Neural cell (in vitro differentiated cells): ENCODE results near the gene WDFY3. TPM values are rescaled to one million over a fixed set of nuclear protein-coding genes. Genes with fewer than 3 reads are reported as not detected.

ENCODE experiments used
- H2AFZ ChIP-seq: fragments of 200-600, 300-800 bp; sonication (generic), shearing (Covaris generic); 2 replicates; pipeline ENCODE4 v1.6.0; 2014; ENCODE audit warnings: low read depth, mild to moderate bottlenecking, antibody characterized with exemption, low read length, moderate library complexity
- H3F3A ChIP-seq: fragments of 200-600 bp; shearing (Covaris generic); 2 replicates; pipeline ENCODE4 v1.6.1; 2016; ENCODE audit warnings: mild to moderate bottlenecking, moderate library complexity, mixed read lengths, antibody characterized with exemption, low read length; ENCODE audit not compliant: insufficient read depth, poor library complexity, severe bottlenecking
- H3K27ac ChIP-seq: fragments of 200-600, 300-800 bp; sonication (generic), shearing (Covaris generic); 2 replicates; pipeline ENCODE4 v1.5.1; 2014; ENCODE audit warnings: mild to moderate bottlenecking, low read length, moderate library complexity
- H3K27me3 ChIP-seq: fragments of 300-800, 200-600 bp; sonication (generic), shearing (Covaris generic); 2 replicates; pipeline ENCODE4 v1.6.0; 2014; ENCODE audit warnings: mild to moderate bottlenecking, low read depth, low read length, moderate library complexity; ENCODE audit not compliant: insufficient read depth
- H3K36me3 ChIP-seq: fragments of 300-800, 200-600 bp; sonication (generic), shearing (Covaris generic); 2 replicates; pipeline ENCODE4 v1.5.1; 2014; ENCODE audit warnings: mild to moderate bottlenecking, antibody characterized with exemption, low read length, moderate library complexity; ENCODE audit not compliant: insufficient read depth
- H3K4me2 ChIP-seq: fragments of 300-800, 200-600 bp; sonication (generic), shearing (Covaris generic); 2 replicates; pipeline ENCODE4 v1.6.0; 2014; ENCODE audit warnings: mild to moderate bottlenecking, low read length
- H3K4me3 ChIP-seq: fragments of 300-800, 200-600 bp; sonication (generic), shearing (Covaris generic); 2 replicates; pipeline ENCODE4 v1.5.1; 2014; ENCODE audit warnings: mild to moderate bottlenecking, low read length, moderate library complexity
- H3K79me2 ChIP-seq: fragments of 200-600 bp; shearing (Covaris generic); replicated peaks from 2 replicates; pipeline ENCODE4 v1.6.0; 2014; ENCODE audit warnings: mild to moderate bottlenecking, low read length, moderate library complexity; ENCODE audit not compliant: insufficient read depth
- H3K9ac ChIP-seq: fragments of 300-800, 200-600 bp; sonication (generic), shearing (Covaris generic); 2 replicates; pipeline ENCODE4 v1.6.1; 2016; ENCODE audit warnings: mild to moderate bottlenecking, low read length, mixed read lengths
- H3K9me2 ChIP-seq: fragments of 200-600 bp; shearing (Covaris generic); 2 replicates; pipeline ENCODE4 v1.6.1; 2016; ENCODE audit warnings: mild to moderate bottlenecking, low read length, mixed read lengths; ENCODE audit not compliant: insufficient read depth
- H3K9me3 ChIP-seq: fragments of 200-600, 300-800 bp; sonication (generic), shearing (Covaris generic); 2 replicates; pipeline ENCODE4 v1.6.1; 2016; ENCODE audit warnings: mild to moderate bottlenecking, mixed run types, low read length, moderate library complexity, mixed read lengths
- H4K20me1 ChIP-seq: fragments of 200-600 bp; shearing (Covaris generic); 2 replicates; pipeline ENCODE4 v1.6.1; 2016; ENCODE audit warnings: mild to moderate bottlenecking, mixed run types; ENCODE audit not compliant: insufficient read depth
- EP300 ChIP-seq: fragments of 450-650 bp; conservative IDR thresholded peaks from 2 replicates; pipeline ENCODE4 v1.6.1; 2014; ENCODE audit warnings: antibody characterized with exemption, mild to moderate bottlenecking, moderate library complexity; ENCODE audit not compliant: poor library complexity, severe bottlenecking
- EZH2 ChIP-seq: fragments of 200-600, 300-800 bp; shearing (Covaris generic), sonication (generic); IDR thresholded peaks from 2 replicates; pipeline ENCODE4 v1.6.1; 2014; ENCODE audit warnings: antibody characterized with exemption, low read length, borderline replicate concordance, mild to moderate bottlenecking; ENCODE audit not compliant: insufficient read depth, poor library complexity, severe bottlenecking
- MXI1 ChIP-seq: fragments of 450-650 bp; conservative IDR thresholded peaks from 2 replicates; pipeline ENCODE4 v1.6.1; 2014; ENCODE audit warnings: antibody characterized with exemption, mild to moderate bottlenecking; ENCODE audit not compliant: poor library complexity, severe bottlenecking
- POLR2AphosphoS5 ChIP-seq: IDR thresholded peaks from 2 replicates; pipeline ENCODE4 v1.6.1; 2012
- RAD21 ChIP-seq: fragments of 450-650 bp; conservative IDR thresholded peaks from 2 replicates; pipeline ENCODE4 v1.6.1; 2014; ENCODE audit warnings: antibody characterized with exemption, mild to moderate bottlenecking, moderate library complexity
- SMC3 ChIP-seq: fragments of 450-650 bp; conservative IDR thresholded peaks from 2 replicates; pipeline ENCODE4 v1.6.1; 2014; ENCODE audit warnings: antibody characterized with exemption, mild to moderate bottlenecking, moderate library complexity; ENCODE audit not compliant: poor library complexity
- TAF1 ChIP-seq: IDR thresholded peaks from 2 replicates; pipeline ENCODE4 v1.6.1; 2012; ENCODE audit warnings: low read depth
- polyA plus RNA-seq: library from polyadenylated mRNA; depleted of rRNA; stranded (reverse); fragments of >200 nt; gene quantifications from 2 replicates; pipeline ENCODE4 v1.2.3, GENCODE V29; 2014
- TF ChIP-seq, protein P1 (sequence below): fragments of 450-650 bp; IDR thresholded peaks from 2 replicates; pipeline ENCODE4 v1.5.1; 2014; ENCODE audit warnings: antibody characterized with exemption, mild to moderate bottlenecking, moderate library complexity; ENCODE audit not compliant: poor library complexity, severe bottlenecking
- TF ChIP-seq, protein P2 (sequence below): IDR thresholded peaks from 2 replicates; pipeline ENCODE4 v1.6.1; 2012; ENCODE audit warnings: borderline replicate concordance

WDFY3 gene
- polyA plus RNA-seq, 1 donor from 2014 or later = 39.8 TPM

DNA sequence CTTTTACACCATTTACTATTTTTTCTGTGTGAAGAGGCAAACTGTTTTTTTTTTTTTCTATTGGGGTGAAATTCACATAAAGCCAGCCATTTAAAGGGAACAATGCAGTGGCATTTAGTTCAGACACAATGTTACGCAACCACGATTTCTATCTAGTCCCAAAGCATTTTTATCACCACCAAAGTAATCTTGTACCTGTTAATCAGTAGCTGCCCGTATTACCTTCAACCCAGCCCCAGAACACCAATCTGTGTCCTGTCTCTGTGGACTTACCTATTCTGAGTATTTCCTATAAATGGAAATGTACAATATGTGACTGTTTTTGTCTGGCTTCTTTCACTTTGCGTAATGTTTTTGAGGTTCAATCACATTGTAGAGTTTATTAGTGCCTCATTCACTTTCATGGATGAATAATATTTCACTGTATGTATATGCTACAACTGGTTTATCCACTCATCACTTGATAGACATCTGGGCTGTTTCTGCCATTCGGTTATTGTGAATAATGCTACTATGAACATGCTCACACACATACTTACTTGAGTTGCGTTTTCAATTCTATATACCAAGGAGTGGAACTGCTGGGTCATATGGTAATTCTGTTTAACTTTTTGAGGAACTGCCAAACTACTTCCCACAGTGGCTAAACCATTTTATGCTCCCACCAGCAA, 267.4 kb downstream of the WDFY3 start:
- TF ChIP-seq, protein P1, sequence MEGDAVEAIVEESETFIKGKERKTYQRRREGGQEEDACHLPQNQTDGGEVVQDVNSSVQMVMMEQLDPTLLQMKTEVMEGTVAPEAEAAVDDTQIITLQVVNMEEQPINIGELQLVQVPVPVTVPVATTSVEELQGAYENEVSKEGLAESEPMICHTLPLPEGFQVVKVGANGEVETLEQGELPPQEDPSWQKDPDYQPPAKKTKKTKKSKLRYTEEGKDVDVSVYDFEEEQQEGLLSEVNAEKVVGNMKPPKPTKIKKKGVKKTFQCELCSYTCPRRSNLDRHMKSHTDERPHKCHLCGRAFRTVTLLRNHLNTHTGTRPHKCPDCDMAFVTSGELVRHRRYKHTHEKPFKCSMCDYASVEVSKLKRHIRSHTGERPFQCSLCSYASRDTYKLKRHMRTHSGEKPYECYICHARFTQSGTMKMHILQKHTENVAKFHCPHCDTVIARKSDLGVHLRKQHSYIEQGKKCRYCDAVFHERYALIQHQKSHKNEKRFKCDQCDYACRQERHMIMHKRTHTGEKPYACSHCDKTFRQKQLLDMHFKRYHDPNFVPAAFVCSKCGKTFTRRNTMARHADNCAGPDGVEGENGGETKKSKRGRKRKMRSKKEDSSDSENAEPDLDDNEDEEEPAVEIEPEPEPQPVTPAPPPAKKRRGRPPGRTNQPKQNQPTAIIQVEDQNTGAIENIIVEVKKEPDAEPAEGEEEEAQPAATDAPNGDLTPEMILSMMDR = no peak
- TF ChIP-seq, protein P2, sequence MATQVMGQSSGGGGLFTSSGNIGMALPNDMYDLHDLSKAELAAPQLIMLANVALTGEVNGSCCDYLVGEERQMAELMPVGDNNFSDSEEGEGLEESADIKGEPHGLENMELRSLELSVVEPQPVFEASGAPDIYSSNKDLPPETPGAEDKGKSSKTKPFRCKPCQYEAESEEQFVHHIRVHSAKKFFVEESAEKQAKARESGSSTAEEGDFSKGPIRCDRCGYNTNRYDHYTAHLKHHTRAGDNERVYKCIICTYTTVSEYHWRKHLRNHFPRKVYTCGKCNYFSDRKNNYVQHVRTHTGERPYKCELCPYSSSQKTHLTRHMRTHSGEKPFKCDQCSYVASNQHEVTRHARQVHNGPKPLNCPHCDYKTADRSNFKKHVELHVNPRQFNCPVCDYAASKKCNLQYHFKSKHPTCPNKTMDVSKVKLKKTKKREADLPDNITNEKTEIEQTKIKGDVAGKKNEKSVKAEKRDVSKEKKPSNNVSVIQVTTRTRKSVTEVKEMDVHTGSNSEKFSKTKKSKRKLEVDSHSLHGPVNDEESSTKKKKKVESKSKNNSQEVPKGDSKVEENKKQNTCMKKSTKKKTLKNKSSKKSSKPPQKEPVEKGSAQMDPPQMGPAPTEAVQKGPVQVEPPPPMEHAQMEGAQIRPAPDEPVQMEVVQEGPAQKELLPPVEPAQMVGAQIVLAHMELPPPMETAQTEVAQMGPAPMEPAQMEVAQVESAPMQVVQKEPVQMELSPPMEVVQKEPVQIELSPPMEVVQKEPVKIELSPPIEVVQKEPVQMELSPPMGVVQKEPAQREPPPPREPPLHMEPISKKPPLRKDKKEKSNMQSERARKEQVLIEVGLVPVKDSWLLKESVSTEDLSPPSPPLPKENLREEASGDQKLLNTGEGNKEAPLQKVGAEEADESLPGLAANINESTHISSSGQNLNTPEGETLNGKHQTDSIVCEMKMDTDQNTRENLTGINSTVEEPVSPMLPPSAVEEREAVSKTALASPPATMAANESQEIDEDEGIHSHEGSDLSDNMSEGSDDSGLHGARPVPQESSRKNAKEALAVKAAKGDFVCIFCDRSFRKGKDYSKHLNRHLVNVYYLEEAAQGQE = no peak
- TF ChIP-seq POLR2AphosphoS5 (no peak), TAF1 (no peak), RAD21 (no peak), MXI1 (no peak), EZH2 (no peak), SMC3 (no peak), EP300 (no peak)

DNA sequence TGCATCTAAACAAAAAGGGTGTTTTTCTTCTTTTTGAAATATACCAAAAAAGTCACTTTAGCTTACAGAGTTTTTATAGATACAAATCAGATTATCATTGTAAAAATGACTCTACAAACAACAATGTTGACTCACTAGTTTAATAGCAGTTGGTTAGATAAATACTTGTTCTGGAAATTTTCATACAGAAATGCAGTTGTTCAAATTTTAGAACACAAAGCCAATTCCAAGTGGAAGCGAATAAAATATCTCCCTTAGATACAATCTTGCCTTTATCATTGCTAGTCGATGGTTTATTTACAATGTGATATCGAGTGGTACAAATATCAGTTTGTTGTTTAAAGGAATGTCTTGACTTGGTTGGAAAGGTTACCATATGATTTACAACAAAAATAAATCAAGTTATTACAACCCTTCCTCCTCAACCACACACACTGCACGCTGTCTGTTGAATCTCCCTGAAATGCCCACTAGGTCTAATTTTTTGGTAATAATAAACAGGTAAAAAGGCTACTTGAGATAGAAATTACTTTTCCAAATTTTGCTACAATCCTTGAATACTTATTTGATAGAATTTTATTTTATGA, 268.8 kb downstream of the WDFY3 start:
- no peak overlapping the region for H3K4me2 ChIP-seq
- H3K9me3 ChIP-seq = no peaks in the 10 kb centered on the region
- H3K27ac ChIP-seq = no peak overlapping the region
- no peak overlapping the region for H3K9ac ChIP-seq
- H3K9me2 ChIP-seq = no peaks in the 10 kb centered on the region
- TF ChIP-seq EZH2 = no peak
- no peak for TF ChIP-seq MXI1
- TF ChIP-seq, protein P2 = no peak
- TF ChIP-seq, protein P1 = no peak
- no peaks in the 10 kb centered on the region for H4K20me1 ChIP-seq
- H3K27me3 ChIP-seq = no peaks in the 10 kb centered on the region
- no peak overlapping the region for H2AFZ ChIP-seq
- no peaks in the 10 kb centered on the region for H3F3A ChIP-seq
- H3K4me3 ChIP-seq = no peak overlapping the region
- H3K36me3 ChIP-seq = peaks cover 28% of the 10 kb centered on the region
- no peaks in the 10 kb centered on the region for H3K79me2 ChIP-seq

More for the DNA sequence above, 267.4 kb downstream of the WDFY3 start:
- no peaks in the 10 kb centered on the region for H4K20me1 ChIP-seq
- peaks cover 27% of the 10 kb centered on the region for H3K36me3 ChIP-seq
- no peaks in the 10 kb centered on the region for H3K9me3 ChIP-seq
- H3F3A ChIP-seq = no peaks in the 10 kb centered on the region
- no peaks in the 10 kb centered on the region for H3K9me2 ChIP-seq
- H3K4me3 ChIP-seq = no peak overlapping the region
- H2AFZ ChIP-seq = no peak overlapping the region
- H3K9ac ChIP-seq = no peak overlapping the region
- no peaks in the 10 kb centered on the region for H3K27me3 ChIP-seq
- no peaks in the 10 kb centered on the region for H3K79me2 ChIP-seq
- H3K27ac ChIP-seq = no peak overlapping the region
- no peak overlapping the region for H3K4me2 ChIP-seq
